GM21447 (cell line): ENCODE measurements around the gene TMEM184C.

Experiments used
- ATAC-seq: cut with Tn5 transposase; IDR thresholded peaks from one replicate; pipeline ENCODE4 v1.9.1; 2021; ENCODE audit not compliant: unreplicated experiment

Gene TMEM184C

GRCh38 chr4:147617173-147617840 is at the start of gene TMEM184C:
TMEM184C (plus strand) TSS chr4:147617397; CDS start chr4:147617957, 560 bp downstream.
- ATAC-seq, result peak; percentile 98

GRCh38 chr4:147570616-147571015 is 46.6 kb upstream of the TMEM184C start:
- no peak for ATAC-seq

GRCh38 chr4:147571036-147571770 is 46.0 kb upstream of the TMEM184C start:
- no peak for ATAC-seq

- ATAC-seq, result no peak
Measured at GRCh38 chr4:147576084-147576483, 41.1 kb upstream of the TMEM184C start.

- ATAC-seq, result no peak
Measured at GRCh38 chr4:147578051-147578476, 39.1 kb upstream of the TMEM184C start.

DNA sequence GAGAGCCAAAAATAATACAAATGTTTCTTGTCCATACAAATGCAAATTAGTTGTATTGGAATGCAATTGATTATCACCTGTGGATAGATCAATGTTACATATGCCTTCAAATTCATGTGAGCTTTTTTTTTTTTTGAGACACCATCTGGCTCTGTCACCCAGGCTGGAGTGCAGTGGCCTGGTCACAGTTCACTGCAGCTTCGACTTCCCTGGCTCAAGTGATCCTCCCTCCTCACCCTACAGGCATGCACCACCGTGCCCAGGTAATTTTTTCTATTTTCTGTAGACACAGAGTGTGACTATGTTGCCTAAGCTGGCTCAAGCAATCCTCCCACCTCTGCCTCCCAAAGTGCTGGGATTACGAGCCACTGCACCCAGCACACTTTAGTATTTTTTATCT is 38.6 kb upstream of the TMEM184C start:
- ATAC-seq, result no peak

DNA sequence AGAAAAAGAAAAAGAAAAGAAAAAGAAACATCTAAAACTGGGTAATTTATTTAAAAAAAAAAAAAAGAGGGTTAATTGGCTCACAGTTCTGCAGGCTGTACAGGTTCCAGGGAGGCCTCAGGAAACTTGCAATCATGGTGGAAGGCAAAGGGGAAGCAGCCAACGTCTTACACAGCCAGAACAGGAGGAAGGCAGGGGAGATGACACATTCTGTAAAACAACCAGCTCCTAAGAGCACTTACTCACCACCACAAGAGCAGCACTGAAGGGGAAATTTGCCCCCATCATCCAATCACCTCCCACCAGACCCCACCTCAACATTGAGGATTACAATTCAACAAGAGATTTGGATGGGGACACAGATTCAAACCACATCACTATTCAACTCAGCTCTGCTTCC is 36.8 kb upstream of the TMEM184C start:
- no peak for ATAC-seq

DNA sequence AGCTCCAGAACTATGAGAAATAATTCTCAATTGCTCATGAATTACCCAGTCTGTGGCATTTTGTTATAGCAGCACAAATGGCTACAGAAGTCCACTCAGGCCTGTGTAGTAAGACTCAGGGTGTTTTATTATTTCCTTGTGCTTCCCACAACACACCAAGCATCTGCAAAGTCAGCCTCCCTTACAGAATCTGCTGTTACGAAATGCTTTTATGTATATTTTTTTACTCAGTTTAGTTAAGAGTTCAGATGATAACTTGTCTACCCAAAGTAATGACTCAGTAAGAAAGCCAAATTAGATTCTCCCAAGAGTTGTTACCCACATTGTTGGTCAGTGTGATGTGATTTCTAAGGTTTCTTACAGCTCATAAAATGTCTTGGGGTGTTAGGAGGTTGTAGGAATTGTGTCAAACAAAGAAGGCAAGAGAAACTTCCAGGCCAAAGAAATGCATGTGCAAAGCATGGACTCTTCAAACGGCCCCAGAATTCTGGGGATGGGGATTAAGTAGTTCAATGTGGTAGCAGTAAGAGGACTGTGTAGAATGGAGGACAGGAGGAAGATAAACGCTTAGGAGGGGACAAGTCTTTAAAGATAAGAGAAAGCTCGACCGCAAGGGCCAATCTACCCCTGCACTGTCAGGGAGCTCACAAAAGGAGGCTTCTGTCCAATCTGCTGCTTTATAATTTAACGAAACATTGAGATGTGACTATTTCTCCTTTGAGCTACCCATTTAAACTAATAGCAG is 35.4 kb upstream of the TMEM184C start:
- ATAC-seq, result no peak

- ATAC-seq, result no peak
Measured at GRCh38 chr4:147582386-147583060, 34.7 kb upstream of the TMEM184C start.

DNA sequence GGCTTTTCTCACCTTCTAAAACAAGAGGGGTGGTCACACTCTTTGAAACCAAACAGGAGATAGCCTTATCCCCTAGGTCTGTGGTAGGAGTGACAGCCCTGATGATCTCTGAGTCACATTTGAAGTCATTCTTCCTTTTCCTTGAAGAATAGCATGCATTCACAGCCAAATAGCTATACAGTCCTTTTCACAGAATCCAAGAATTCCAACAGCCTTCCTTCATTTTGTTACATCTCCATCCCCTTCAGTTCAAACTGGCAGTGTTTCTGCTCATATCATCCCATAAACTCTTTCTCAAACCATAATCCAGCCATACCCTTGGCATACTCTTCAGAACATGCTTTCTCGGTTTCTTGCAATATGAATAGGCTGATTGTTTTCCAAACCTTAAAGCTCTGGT is 33.3 kb upstream of the TMEM184C start:
- no peak for ATAC-seq

DNA sequence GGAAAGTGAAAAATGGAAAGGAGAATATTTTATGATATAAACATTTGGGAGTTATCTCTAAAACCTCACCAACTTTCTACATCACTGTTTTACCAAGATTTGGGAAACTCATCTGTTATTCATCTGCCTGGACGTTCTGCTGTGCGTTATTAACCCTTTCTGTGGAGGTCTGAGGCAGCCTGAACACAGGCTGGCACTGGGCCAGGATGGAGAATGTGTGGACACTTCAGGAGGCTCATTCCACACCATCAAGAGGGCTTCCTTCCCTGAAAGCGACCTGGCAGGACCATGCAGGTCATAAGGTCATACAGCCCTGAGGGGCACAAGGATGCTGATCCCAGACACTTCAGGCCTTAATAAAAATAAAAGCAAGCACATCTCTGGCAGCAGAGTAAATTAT is 31.2 kb upstream of the TMEM184C start:
- no peak for ATAC-seq

- ATAC-seq, result no peak
Measured at GRCh38 chr4:147586637-147587036, 30.6 kb upstream of the TMEM184C start.

GRCh38 chr4:147587041-147587440 is 30.2 kb upstream of the TMEM184C start:
- ATAC-seq, result no peak

GRCh38 chr4:147589586-147589985 is 27.6 kb upstream of the TMEM184C start:
- ATAC-seq, result no peak

GRCh38 chr4:147590249-147590920 is 26.8 kb upstream of the TMEM184C start:
- peak; percentile 63 for ATAC-seq

DNA sequence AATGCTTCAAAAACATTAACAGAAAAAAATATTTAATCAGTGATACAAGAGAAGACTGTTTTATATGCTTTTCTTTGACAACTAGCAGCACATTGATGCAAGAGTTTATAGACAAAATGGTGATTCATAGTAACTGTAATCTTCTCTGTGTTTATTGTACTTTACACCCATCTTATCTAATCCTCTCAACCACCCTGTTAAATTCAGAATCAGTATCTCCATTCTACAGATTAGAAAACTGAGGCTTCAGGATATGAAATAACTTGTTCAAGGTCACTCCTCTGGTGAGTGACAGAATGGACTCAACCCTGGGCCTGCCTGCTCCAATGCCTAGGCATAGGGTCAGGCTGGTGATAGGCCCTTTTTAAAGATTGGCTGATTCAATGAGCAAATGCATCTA is 26.1 kb upstream of the TMEM184C start:
- no peak for ATAC-seq

DNA sequence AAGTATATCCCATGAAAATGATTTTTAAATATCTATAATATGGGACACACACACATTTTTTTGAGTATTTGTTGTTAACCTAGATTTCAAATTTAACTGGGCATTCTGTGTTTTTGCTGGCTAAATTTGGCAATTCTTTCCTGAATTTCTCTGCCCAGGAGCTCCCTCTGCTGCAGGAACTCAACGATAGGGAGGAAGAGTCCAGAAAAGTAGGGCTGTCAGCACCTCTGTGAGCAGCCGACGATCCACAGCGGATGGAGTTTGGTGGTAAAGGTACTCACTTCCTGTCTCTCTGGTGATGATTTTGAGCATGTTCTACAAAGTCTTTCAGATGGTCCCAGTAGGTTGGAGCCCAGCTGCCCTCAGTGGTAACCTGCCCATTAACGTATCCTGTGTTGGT is 23.1 kb upstream of the TMEM184C start:
- no peak for ATAC-seq

GRCh38 chr4:147594578-147594977 is 22.6 kb upstream of the TMEM184C start:
- no peak for ATAC-seq

- ATAC-seq, result no peak
Measured at GRCh38 chr4:147596377-147596776, 20.8 kb upstream of the TMEM184C start.

- no peak for ATAC-seq
Measured at GRCh38 chr4:147596981-147597380, 20.2 kb upstream of the TMEM184C start.

DNA sequence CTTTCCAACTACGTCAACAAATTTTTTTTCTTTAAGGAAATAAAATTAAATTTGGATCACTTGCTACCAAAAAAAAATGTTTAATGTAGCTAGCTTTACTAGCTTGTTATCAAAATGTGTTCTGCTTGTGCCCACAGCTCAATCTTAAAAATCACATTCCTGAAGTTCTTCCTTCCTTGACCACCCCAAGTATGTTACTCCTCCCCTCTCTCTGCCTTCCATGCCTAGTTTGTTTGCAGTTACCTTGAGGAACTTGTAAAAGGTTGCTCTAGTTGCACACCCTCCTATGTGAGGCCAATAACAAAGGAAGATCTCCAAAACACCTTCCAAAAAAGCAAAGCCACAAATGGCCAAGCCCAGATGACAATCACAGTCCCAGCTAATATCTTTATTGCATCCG is 19.6 kb upstream of the TMEM184C start:
- no peak for ATAC-seq
